Neuronal stem cell (in vitro differentiated cells): ENCODE results near the gene THY1.
A peak's percentile ranks its signal among the peaks of the same experiment; 100 is the strongest.

Experiments used
- DNase-seq: peaks from one replicate; pipeline ENCODE4 v3.0.0-alpha.2; 2013; ENCODE audit warnings: low spot score
- H2AFZ ChIP-seq: one replicate; pipeline ENCODE4 v1.6.1; 2013; ENCODE audit warnings: mild to moderate bottlenecking, low read length, inconsistent platforms
- H2AK5ac ChIP-seq: 2 replicates; pipeline ENCODE4 v1.6.1; 2013; ENCODE audit warnings: low read depth, mild to moderate bottlenecking, inconsistent platforms, low read length, moderate library complexity, mixed read lengths
- H2BK120ac ChIP-seq: 2 replicates; pipeline ENCODE4 v1.6.1; 2013; ENCODE audit warnings: low read depth, mild to moderate bottlenecking, inconsistent platforms, low read length, moderate library complexity, mixed read lengths
- H2BK12ac ChIP-seq: one replicate; pipeline ENCODE4 v1.6.1; 2013; ENCODE audit warnings: low read length, inconsistent platforms
- H2BK15ac ChIP-seq: 2 replicates; pipeline ENCODE4 v1.6.1; 2013; ENCODE audit warnings: mild to moderate bottlenecking, low read length, inconsistent platforms, mixed read lengths
- H2BK5ac ChIP-seq: one replicate; pipeline ENCODE4 v1.6.1; 2013; ENCODE audit warnings: inconsistent platforms, mild to moderate bottlenecking, low read length, moderate library complexity
- H3K14ac ChIP-seq: one replicate; pipeline ENCODE4 v1.6.1; 2013; ENCODE audit warnings: low read length, inconsistent platforms
- H3K18ac ChIP-seq: 2 replicates; pipeline ENCODE4 v1.6.1; 2013; ENCODE audit warnings: low read length, inconsistent platforms
- H3K23ac ChIP-seq: 2 replicates; pipeline ENCODE4 v1.6.1; 2013; ENCODE audit warnings: low read depth, mild to moderate bottlenecking, mixed read lengths, low read length, inconsistent platforms; ENCODE audit not compliant: poor library complexity
- H3K27ac ChIP-seq: replicated peaks from 3 replicates; pipeline ENCODE4 v1.5.1; 2013; ENCODE audit warnings: low read length, inconsistent platforms
- H3K27me3 ChIP-seq, 3 experiments: 2 replicates each; pipeline ENCODE4 v1.6.1; 2013; ENCODE audit warnings: low read length in 3 of 3, mild to moderate bottlenecking in 2 of 3, inconsistent platforms in 1 of 3, low read depth in 1 of 3, mixed read lengths in 1 of 3, moderate library complexity in 1 of 3; ENCODE audit not compliant: control insufficient read depth in 3 of 3, insufficient read depth in 3 of 3
- H3K36me3 ChIP-seq, 2 donors: replicated peaks in 1 of 2; 2 replicates each; pipeline ENCODE4 v1.6.1; 2013; ENCODE audit warnings: low read length in 2 of 2; ENCODE audit not compliant: control insufficient read depth in 2 of 2, insufficient read depth in 2 of 2
- H3K4ac ChIP-seq: 2 replicates; pipeline ENCODE4 v1.6.1; 2013; ENCODE audit warnings: inconsistent platforms, mild to moderate bottlenecking, low read length, moderate library complexity
- H3K4me1 ChIP-seq, 2 donors: 1 replicate in 1 of 2; 2 replicates in 1 of 2; pipeline ENCODE4 v1.6.1; 2013; ENCODE audit warnings: low read length in 2 of 2, low read depth in 1 of 2; ENCODE audit not compliant: control insufficient read depth in 2 of 2, insufficient read depth in 1 of 2
- H3K4me2 ChIP-seq: one replicate; pipeline ENCODE4 v1.6.1; 2013; ENCODE audit warnings: mild to moderate bottlenecking, low read length, inconsistent platforms; ENCODE audit not compliant: insufficient read depth, poor library complexity, severe bottlenecking
- H3K4me3 ChIP-seq, 2 donors: 2 replicates each; pipeline ENCODE4 v1.5.1; 2013; ENCODE audit warnings: low read length in 2 of 2, mild to moderate bottlenecking in 2 of 2, inconsistent platforms in 1 of 2, moderate library complexity in 1 of 2
- H3K79me1 ChIP-seq: one replicate; pipeline ENCODE4 v1.6.1; 2013; ENCODE audit warnings: low read depth, mild to moderate bottlenecking, inconsistent platforms, low read length, moderate library complexity
- H3K9ac ChIP-seq: one replicate; pipeline ENCODE4 v1.6.1; 2013; ENCODE audit warnings: mild to moderate bottlenecking, low read depth, low read length, inconsistent platforms; ENCODE audit not compliant: poor library complexity
- H3K9me3 ChIP-seq, 2 donors: replicated peaks in 1 of 2; 2 replicates each; pipeline versions ENCODE3 to v1.6.1; 2013; ENCODE audit warnings: low read length in 2 of 2, mild to moderate bottlenecking in 2 of 2, inconsistent platforms in 1 of 2, low read depth in 1 of 2, mixed read lengths in 1 of 2, moderate library complexity in 1 of 2; ENCODE audit not compliant: control insufficient read depth in 2 of 2, insufficient read depth in 1 of 2
- H4K8ac ChIP-seq: one replicate; pipeline ENCODE4 v1.6.1; 2013; ENCODE audit warnings: low read depth, mild to moderate bottlenecking, inconsistent platforms, low read length, moderate library complexity
- H4K91ac ChIP-seq: one replicate; pipeline ENCODE4 v1.6.1; 2013; ENCODE audit warnings: low read length, low read depth, mild to moderate bottlenecking, inconsistent platforms; ENCODE audit not compliant: poor library complexity
- WGBS, 2 donors: extraction: QIAGEN DNeasy Blood & Tissue Kit; methylation state at CpG; one replicate each; pipeline ENCODE4 v1.1.7; 2013; ENCODE audit warnings: missing lambda C conversion rate in 2 of 2, mixed read lengths in 1 of 2; ENCODE audit not compliant: insufficient read length in 2 of 2, insufficient replicate concordance in 1 of 2; ENCODE audit errors: extremely low coverage in 2 of 2; 5-methylcytosine and 5-hydroxymethylcytosine counted together

THY1 gene

GRCh38 chr11:119421941-119422808 lies 797 bp downstream of the THY1 start:
- H4K8ac ChIP-seq = no peak overlapping the region
- H2BK120ac ChIP-seq = no peak overlapping the region
- H3K14ac ChIP-seq = peak overlapping the region; percentile 77
- peak overlapping the region; percentile 55 for H2BK5ac ChIP-seq
- peaks cover 8% of the 10 kb centered on the region for H3K79me1 ChIP-seq
- DNase-seq = peak; percentile 40
- H3K18ac ChIP-seq = peak overlapping the region; percentile 81
- H2AFZ ChIP-seq = peak overlapping the region; percentile 97
- peak overlapping the region; percentile 6 for H2BK15ac ChIP-seq
- no peak overlapping the region for H4K91ac ChIP-seq
- H3K9me3 ChIP-seq = no peaks in the 10 kb centered on the region
- peak overlapping the region; percentile 42 for H2AK5ac ChIP-seq
- H3K27me3 ChIP-seq = peaks cover 0 to 32% (median 0%) of the 10 kb centered on the region in 3 experiments
- H3K4me1 ChIP-seq = peaks cover 14 to 16% of the 10 kb centered on the region in 2 donors
- WGBS, 2 donors = no CpG with 5 or more reads among the region's 49 CpGs
- peak overlapping the region; percentile 93 for H3K9ac ChIP-seq
- H3K27ac ChIP-seq = peak overlapping the region; percentile 55
- H3K23ac ChIP-seq = no peak overlapping the region
- H2BK12ac ChIP-seq = no peak overlapping the region
- H3K4me3 ChIP-seq = peak overlapping the region; percentile 65 to 95
- peak overlapping the region; percentile 69 for H3K4me2 ChIP-seq
- peaks cover 10 to 16% of the 10 kb centered on the region in 2 donors for H3K36me3 ChIP-seq
- H3K4ac ChIP-seq = no peak overlapping the region

GRCh38 chr11:119421351-119421750 lies 1.6 kb downstream of the THY1 start:
- H2AK5ac ChIP-seq = no peak overlapping the region
- peaks cover 8% of the 10 kb centered on the region for H3K79me1 ChIP-seq
- H3K18ac ChIP-seq = no peak overlapping the region
- no peaks in the 10 kb centered on the region for H3K9me3 ChIP-seq
- H3K27me3 ChIP-seq = peaks cover 0 to 32% (median 0%) of the 10 kb centered on the region in 3 experiments
- no peak overlapping the region for H4K8ac ChIP-seq
- H3K27ac ChIP-seq = no peak overlapping the region
- H3K4me3 ChIP-seq = peak overlapping the region; percentile 65 to 95
- no CpG with 5 or more reads among the region's 8 CpGs for WGBS, 2 donors
- H2BK15ac ChIP-seq = no peak overlapping the region
- peak overlapping the region; percentile 69 for H3K4me2 ChIP-seq
- peaks cover 14 to 16% of the 10 kb centered on the region in 2 donors for H3K4me1 ChIP-seq
- no peak for DNase-seq
- no peak overlapping the region for H3K9ac ChIP-seq
- H2AFZ ChIP-seq = peak overlapping the region; percentile 97
- no peak overlapping the region for H3K4ac ChIP-seq
- H4K91ac ChIP-seq = no peak overlapping the region
- no peak overlapping the region for H2BK120ac ChIP-seq
- peaks cover 10 to 16% of the 10 kb centered on the region in 2 donors for H3K36me3 ChIP-seq
- H2BK5ac ChIP-seq = no peak overlapping the region
- no peak overlapping the region for H2BK12ac ChIP-seq
- H3K23ac ChIP-seq = no peak overlapping the region
- H3K14ac ChIP-seq = no peak overlapping the region

- peak overlapping the region; percentile 16 for H3K23ac ChIP-seq
- H3K27me3 ChIP-seq = peaks cover 0 to 32% (median 0%) of the 10 kb centered on the region in 3 experiments
- H3K27ac ChIP-seq = no peak overlapping the region
- WGBS, 2 donors = no CpG with 5 or more reads among the region's 8 CpGs
- no peak overlapping the region for H2AFZ ChIP-seq
- no peak overlapping the region for H2BK12ac ChIP-seq
- H4K8ac ChIP-seq = no peak overlapping the region
- H2AK5ac ChIP-seq = no peak overlapping the region
- no peak for DNase-seq
- peak overlapping the region in 1 of 2 donors; percentile 26 for H3K4me3 ChIP-seq
- no peak overlapping the region for H2BK120ac ChIP-seq
- H3K79me1 ChIP-seq = peaks cover 8% of the 10 kb centered on the region
- no peak overlapping the region for H3K4me2 ChIP-seq
- no peak overlapping the region for H2BK15ac ChIP-seq
- H3K14ac ChIP-seq = no peak overlapping the region
- no peak overlapping the region for H2BK5ac ChIP-seq
- H3K4me1 ChIP-seq = peaks cover 14 to 16% of the 10 kb centered on the region in 2 donors
- peaks cover 10 to 16% of the 10 kb centered on the region in 2 donors for H3K36me3 ChIP-seq
- no peak overlapping the region for H3K18ac ChIP-seq
- H3K9ac ChIP-seq = no peak overlapping the region
- H3K4ac ChIP-seq = no peak overlapping the region
- no peak overlapping the region for H4K91ac ChIP-seq
- no peaks in the 10 kb centered on the region for H3K9me3 ChIP-seq
These were observed 2.3 kb downstream of the THY1 start for GRCh38 chr11:119420631-119421030.

- Histone ChIP-seq H4K91ac (no peak overlapping the region), H3K9ac (no peak overlapping the region), H3K18ac (no peak overlapping the region), H3K36me3 (peaks cover 10 to 16% of the 10 kb centered on the region in 2 donors), H3K23ac (no peak overlapping the region), H4K8ac (no peak overlapping the region), H2BK12ac (no peak overlapping the region), H3K4me3 (no peak overlapping the region), H3K4ac (no peak overlapping the region), H2BK15ac (no peak overlapping the region), H3K79me1 (peaks cover 8% of the 10 kb centered on the region), H3K4me1 (peaks cover 14 to 16% of the 10 kb centered on the region in 2 donors), H3K14ac (no peak overlapping the region), H2BK5ac (no peak overlapping the region), H3K27ac (no peak overlapping the region), H3K27me3 (peaks cover 0 to 30% (median 0%) of the 10 kb centered on the region in 3 experiments), H2AK5ac (no peak overlapping the region), H3K9me3 (no peaks in the 10 kb centered on the region), H2AFZ (no peak overlapping the region), H3K4me2 (no peak overlapping the region), H2BK120ac (no peak overlapping the region)
- no peak for DNase-seq
- WGBS, 2 donors = no CpG with 5 or more reads among the region's 18 CpGs
These were observed 3.0 kb downstream of the THY1 start for GRCh38 chr11:119419834-119420492.
